Endothelial cell of umbilical vein (primary cell): Measurements from ENCODE around the gene UFD1. TPM values are rescaled to one million over a fixed set of nuclear protein-coding genes. Genes with fewer than 3 reads are reported as not detected.

ENCODE experiments used
- BruUV-seq: library from RNA; stranded (reverse); fragments of 400-500 nt; replicated peaks from 2 replicates; lab custom pipeline; 2021; lab: Mats Ljungman, UMichigan
- CTCF ChIA-PET: fragments of 300-600, 350-600 bp; sonication (Branson Sonifier 250); formaldehyde crosslinking; loops from one replicate; lab custom pipeline; 2021; ENCODE audit warnings: antibody characterized with exemption, inconsistent platforms; lab: Charles Lee
- POLR2A ChIA-PET: fragments of 300-600, 350-600 bp; sonication (Branson Sonifier 250); formaldehyde crosslinking; loops from one replicate; lab custom pipeline; 2021; ENCODE audit warnings: antibody characterized with exemption, inconsistent platforms; lab: Charles Lee
- DNase-seq: peaks from one replicate; pipeline ENCODE4 v3.0.0-alpha.2; 2011; ENCODE audit warnings: low read depth, low spot score
- FAIRE-seq: peaks from 2 replicates; lab custom pipeline; 2011; peaks lifted over from hg19 to GRCh38; lab: Jason Lieb, UNC
- H2AFZ ChIP-seq: 2 replicates; pipeline ENCODE4 v1.6.0; 2012; ENCODE audit warnings: low read depth, low read length, control low read depth, inconsistent platforms
- H3K27ac ChIP-seq: 2 replicates; pipeline ENCODE4 v1.5.1; 2011; ENCODE audit warnings: low read depth, mild to moderate bottlenecking, control low read depth, low read length, moderate library complexity; ENCODE audit not compliant: insufficient read depth
- H3K27me3 ChIP-seq, 2 experiments: 2 replicates each; pipeline versions ENCODE4 v1.6.0 to v1.6.1; 2011; ENCODE audit warnings: low read length in 2 of 2, mixed read lengths in 1 of 2; ENCODE audit not compliant: control insufficient read depth in 2 of 2, insufficient read depth in 2 of 2
- H3K36me3 ChIP-seq, 2 experiments: 2 replicates in 1 of 2; 3 replicates in 1 of 2; pipeline ENCODE4 v1.5.1; 2011; ENCODE audit warnings: low read length in 2 of 2, mild to moderate bottlenecking in 1 of 2, moderate library complexity in 1 of 2; ENCODE audit not compliant: control insufficient read depth in 2 of 2, insufficient read depth in 2 of 2; ENCODE audit errors: extremely low read depth in 1 of 2
- H3K4me1 ChIP-seq: 3 replicates; pipeline ENCODE4 v1.5.1; 2011; ENCODE audit warnings: mild to moderate bottlenecking, low read length; ENCODE audit not compliant: control insufficient read depth, insufficient read depth; ENCODE audit errors: extremely low read depth
- H3K4me2 ChIP-seq: 2 replicates; pipeline ENCODE4 v1.6.1; 2011; ENCODE audit warnings: low read length, control low read depth, mixed read lengths; ENCODE audit not compliant: insufficient read depth
- H3K4me3 ChIP-seq, 3 experiments: fragments of 200-600 bp in 1 of 3; sonication (generic), shearing (Covaris generic) in 1 of 3; replicated peaks in 1 of 3; 2 replicates each; pipeline ENCODE4 v1.5.1; 2011 to 2016; ENCODE audit warnings: control low read depth in 3 of 3, low read length in 3 of 3, mild to moderate bottlenecking in 2 of 3, inconsistent platforms in 1 of 3, low read depth in 1 of 3, moderate library complexity in 1 of 3; ENCODE audit not compliant: insufficient read depth in 1 of 3
- H3K79me2 ChIP-seq: 2 replicates; pipeline ENCODE4 v1.6.0; 2012; ENCODE audit warnings: low read length, inconsistent platforms; ENCODE audit not compliant: control insufficient read depth, insufficient read depth
- H3K9ac ChIP-seq: replicated peaks from 2 replicates; pipeline ENCODE3; 2011; ENCODE audit warnings: low read length, control low read depth; ENCODE audit not compliant: insufficient read depth; ENCODE audit errors: extremely low read depth
- H3K9me1 ChIP-seq: replicated peaks from 3 replicates; pipeline ENCODE4 v1.6.0; 2011; ENCODE audit warnings: mild to moderate bottlenecking, low read length; ENCODE audit not compliant: control insufficient read depth, insufficient read depth; ENCODE audit errors: extremely low read depth
- H3K9me3 ChIP-seq: replicated peaks from 2 replicates; pipeline ENCODE4 v1.5.1; 2012; ENCODE audit warnings: low read length, inconsistent platforms; ENCODE audit not compliant: control insufficient read depth, insufficient read depth
- H4K20me1 ChIP-seq: replicated peaks from 2 replicates; pipeline ENCODE3; 2011; ENCODE audit warnings: mild to moderate bottlenecking, low read length; ENCODE audit not compliant: control insufficient read depth, insufficient read depth; ENCODE audit errors: extremely low read depth
- FOS ChIP-seq: IDR thresholded peaks from 2 replicates; pipeline ENCODE4 v1.6.1; 2011; ENCODE audit warnings: mild to moderate bottlenecking, low read length, moderate library complexity, borderline replicate concordance; ENCODE audit not compliant: insufficient read depth
- GATA2 ChIP-seq: IDR thresholded peaks from 2 replicates; pipeline ENCODE4 v1.7.0; 2011; ENCODE audit warnings: low read depth, mild to moderate bottlenecking, moderate library complexity, mixed read lengths, low read length; ENCODE audit not compliant: insufficient read length, insufficient read depth
- JUN ChIP-seq: IDR thresholded peaks from 2 replicates; pipeline ENCODE4 v1.6.1; 2011; ENCODE audit warnings: borderline replicate concordance, low read depth; ENCODE audit not compliant: insufficient read length, insufficient read depth
- POLR2AphosphoS5 ChIP-seq: IDR thresholded peaks from 2 replicates; pipeline ENCODE4 v1.6.1; 2012; ENCODE audit warnings: low read depth, mild to moderate bottlenecking, control low read depth, low read length, moderate library complexity; ENCODE audit not compliant: insufficient read depth
- dilution Hi-C: fragments of 300-500 bp; cut with MboI; formaldehyde crosslinking; loops from one replicate; pipeline ENCODE4 v1.15.0; 2019; ENCODE audit warnings: low sequenced_read_pairs; ENCODE audit not compliant: extremely low pct_ligation_motif_present
- intact Hi-C: fragments of 100-400 bp; cut with micrococcal nuclease; formaldehyde crosslinking; loops from one replicate; pipeline ENCODE4 v1.10.0; 2022
- polyA plus RNA-seq, 4 experiments: library from polyadenylated mRNA; depleted of rRNA in 3 of 4; stranded (reverse) in 3 of 4; unstranded in 1 of 4; fragments of >200 nt; gene quantifications; 2 replicates each; pipeline versions ENCODE4 v1.2.1 to v1.2.3, GENCODE V29; 2011 to 2012; ENCODE audit warnings: missing spikeins in 1 of 4
- total RNA-seq: library from RNA; stranded (reverse); gene quantifications from 2 replicates; pipeline ENCODE4 v1.2.3, GENCODE V29; 2021
- TF ChIP-seq, protein P1 (sequence below), 2 donors: IDR thresholded peaks; 1 replicate in 1 of 2; 2 replicates in 1 of 2; pipeline ENCODE4 v1.5.1; 2011; ENCODE audit warnings: low read length in 2 of 2, mild to moderate bottlenecking in 2 of 2, moderate library complexity in 2 of 2, control low read depth in 1 of 2, inconsistent platforms in 1 of 2, low read depth in 1 of 2; ENCODE audit not compliant: insufficient read depth in 1 of 2; ENCODE audit errors: extremely low read depth in 1 of 2
- TF ChIP-seq, protein P2 (sequence below): IDR thresholded peaks from 2 replicates; pipeline ENCODE4 v1.6.1; 2011; ENCODE audit not compliant: insufficient read depth, insufficient read length

The UFD1 gene
- total and polyA plus RNA-seq, 2 donors (not counting 3 experiments of a cell fraction or from before 2014, with no cell fraction given) = 127 to 228 TPM

DNA sequence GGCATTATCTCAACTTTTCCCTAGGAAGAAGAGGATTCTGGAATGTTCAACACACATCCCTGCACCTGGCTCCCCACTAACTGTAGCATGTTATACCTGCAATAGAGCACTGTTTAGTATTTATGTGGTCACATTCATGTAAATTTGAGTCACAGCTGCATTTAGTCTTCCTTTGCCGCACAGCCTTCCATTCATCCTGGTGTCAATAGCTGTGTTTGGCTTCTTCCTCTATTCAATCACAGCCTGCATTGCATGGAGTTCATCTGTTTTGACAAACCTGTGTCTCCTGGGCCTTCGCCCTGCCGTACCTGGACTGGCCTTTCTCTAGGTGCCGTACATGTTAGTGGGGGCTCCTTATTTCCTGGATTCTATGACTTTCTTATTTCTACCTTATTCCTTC is 27.4 kb downstream of the UFD1 start:
- no peak overlapping the region for H3K27ac ChIP-seq
- H3K4me2 ChIP-seq = no peak overlapping the region
- BruUV-seq = no TSS peak
- intact Hi-C loops (no loop called here), dilution Hi-C loops (no loop called here)
- ChIA-PET CTCF (interaction anchor here (1.1 to 1.6 kb wide), 2 partner anchors 13 to 178 kb away, joined by 3 to 9 read pairs; no protein-coding TSS in a partner anchor), POLR2A (no interaction called here)
- H3K9ac ChIP-seq = no peak overlapping the region
- TF ChIP-seq, protein P1, sequence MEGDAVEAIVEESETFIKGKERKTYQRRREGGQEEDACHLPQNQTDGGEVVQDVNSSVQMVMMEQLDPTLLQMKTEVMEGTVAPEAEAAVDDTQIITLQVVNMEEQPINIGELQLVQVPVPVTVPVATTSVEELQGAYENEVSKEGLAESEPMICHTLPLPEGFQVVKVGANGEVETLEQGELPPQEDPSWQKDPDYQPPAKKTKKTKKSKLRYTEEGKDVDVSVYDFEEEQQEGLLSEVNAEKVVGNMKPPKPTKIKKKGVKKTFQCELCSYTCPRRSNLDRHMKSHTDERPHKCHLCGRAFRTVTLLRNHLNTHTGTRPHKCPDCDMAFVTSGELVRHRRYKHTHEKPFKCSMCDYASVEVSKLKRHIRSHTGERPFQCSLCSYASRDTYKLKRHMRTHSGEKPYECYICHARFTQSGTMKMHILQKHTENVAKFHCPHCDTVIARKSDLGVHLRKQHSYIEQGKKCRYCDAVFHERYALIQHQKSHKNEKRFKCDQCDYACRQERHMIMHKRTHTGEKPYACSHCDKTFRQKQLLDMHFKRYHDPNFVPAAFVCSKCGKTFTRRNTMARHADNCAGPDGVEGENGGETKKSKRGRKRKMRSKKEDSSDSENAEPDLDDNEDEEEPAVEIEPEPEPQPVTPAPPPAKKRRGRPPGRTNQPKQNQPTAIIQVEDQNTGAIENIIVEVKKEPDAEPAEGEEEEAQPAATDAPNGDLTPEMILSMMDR (IDR thresholded peaks at IDR 0.05; ENCODE audit: extremely low read depth in 1 of 2, insufficient read depth in 1 of 2, low read depth in 1 of 2, low read length in 2 of 2) = no peak
- no peak for TF ChIP-seq JUN
- TF ChIP-seq GATA2 = no peak
- no peak for TF ChIP-seq FOS
- TF ChIP-seq, protein P2, sequence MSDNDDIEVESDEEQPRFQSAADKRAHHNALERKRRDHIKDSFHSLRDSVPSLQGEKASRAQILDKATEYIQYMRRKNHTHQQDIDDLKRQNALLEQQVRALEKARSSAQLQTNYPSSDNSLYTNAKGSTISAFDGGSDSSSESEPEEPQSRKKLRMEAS = no peak
- TF ChIP-seq POLR2AphosphoS5 = no peak
- FAIRE-seq = no peak
- no peak overlapping the region for H3K4me3 ChIP-seq
- H4K20me1 ChIP-seq = no peaks in the 10 kb centered on the region
- H3K9me1 ChIP-seq = no peaks in the 10 kb centered on the region
- H3K9me3 ChIP-seq = no peaks in the 10 kb centered on the region
- peaks cover 16 to 51% of the 10 kb centered on the region in 2 experiments for H3K36me3 ChIP-seq
- no peak overlapping the region for H2AFZ ChIP-seq
- DNase-seq = no peak
- peaks cover 19% of the 10 kb centered on the region for H3K4me1 ChIP-seq
- no peaks in the 10 kb centered on the region for H3K27me3 ChIP-seq
- H3K79me2 ChIP-seq = peaks cover 9% of the 10 kb centered on the region
